Endodermal cell (in vitro differentiated cells): Measurements from ENCODE around the gene BLCAP. TPM values are rescaled to one million over a fixed set of nuclear protein-coding genes. Genes with fewer than 3 reads are reported as not detected.

Experiments
- DNase-seq: peaks from one replicate; pipeline ENCODE4 v3.0.0-alpha.2; 2017
- H3K27ac ChIP-seq: 2 replicates; pipeline ENCODE4 v1.5.1; 2013; ENCODE audit warnings: mild to moderate bottlenecking, low read depth, low read length, moderate library complexity
- H3K27me3 ChIP-seq: 2 replicates; pipeline ENCODE4 v1.6.1; 2013; ENCODE audit warnings: mild to moderate bottlenecking, low read length, moderate library complexity; ENCODE audit not compliant: insufficient read depth, control insufficient read depth, poor library complexity, severe bottlenecking
- H3K36me3 ChIP-seq: 2 replicates; pipeline ENCODE4 v1.7.0; 2013; ENCODE audit warnings: mild to moderate bottlenecking, low read length, moderate library complexity; ENCODE audit not compliant: control insufficient read depth, insufficient read depth
- H3K4me1 ChIP-seq: one replicate; pipeline ENCODE4 v1.7.0; 2013; ENCODE audit warnings: low read length; ENCODE audit not compliant: control insufficient read depth, insufficient read depth
- H3K4me3 ChIP-seq: 2 replicates; pipeline ENCODE4 v1.5.1; 2013; ENCODE audit warnings: mild to moderate bottlenecking, low read length, moderate library complexity
- H3K9ac ChIP-seq: 2 replicates; pipeline ENCODE4 v1.6.1; 2013; ENCODE audit warnings: mild to moderate bottlenecking, low read length, moderate library complexity; ENCODE audit not compliant: poor library complexity, severe bottlenecking; ENCODE audit errors: extremely low read depth
- H3K9me3 ChIP-seq: 2 replicates; pipeline ENCODE4 v1.6.1; 2013; ENCODE audit warnings: mild to moderate bottlenecking, low read length, moderate library complexity; ENCODE audit not compliant: control insufficient read depth
- H3K27ac Mint-ChIP-seq: 2 replicates; pipeline ENCODE4 v1.8.0; 2020; ENCODE audit warnings: mixed read lengths
- H3K27me3 Mint-ChIP-seq: 2 replicates; pipeline ENCODE4 v1.8.0; 2021; ENCODE audit warnings: mild to moderate bottlenecking, mixed read lengths; ENCODE audit not compliant: insufficient read depth
- H3K36me3 Mint-ChIP-seq: 2 replicates; pipeline ENCODE4 v1.8.0; 2020; ENCODE audit warnings: low read depth, mixed read lengths
- H3K4me1 Mint-ChIP-seq: 2 replicates; pipeline ENCODE4 v1.8.0; 2020; ENCODE audit warnings: mixed read lengths
- H3K4me3 Mint-ChIP-seq: 2 replicates; pipeline ENCODE4 v1.8.0; 2020; ENCODE audit warnings: mild to moderate bottlenecking, moderate library complexity, mixed read lengths
- H3K9me3 Mint-ChIP-seq: 2 replicates; pipeline ENCODE4 v1.8.0; 2020; ENCODE audit warnings: mild to moderate bottlenecking, mixed read lengths
- CTCF ChIP-seq: fragments of 200-600 bp; sonication (generic); conservative IDR thresholded peaks from 2 replicates; pipeline ENCODE4 v1.5.0; 2021; ENCODE audit warnings: antibody characterized with exemption, mild to moderate bottlenecking
- WGBS, 2 experiments: methylation state at CpG; one replicate each; pipeline versions ENCODE4 v1.1.5 to v1.1.7; 2013; ENCODE audit warnings: missing lambda C conversion rate in 2 of 2, mixed read lengths in 1 of 2; ENCODE audit not compliant: insufficient coverage in 1 of 2, insufficient read length in 1 of 2; 5-methylcytosine and 5-hydroxymethylcytosine counted together
- total RNA-seq, 2 donors: library from RNA; stranded (reverse); fragmentation: NEBNext Ultra II Directional in 1 of 2; extraction: Animal tissue kit (Norgen Biotek cat#: 25700) in 1 of 2; gene quantifications; 2 replicates in 1 of 2; 3 replicates in 1 of 2; pipeline ENCODE4 v1.2.1, GENCODE V29; 2021

The BLCAP gene
- total RNA-seq, 2 donors from 2014 or later: 32.5 to 56.5 TPM

- H3K4me1 Mint-ChIP-seq: peaks cover 17% of the 10 kb centered on the region
Measured at GRCh38 chr20:37567331-37567665, 39.6 kb upstream of the BLCAP start.

GRCh38 chr20:37566590-37567330, 39.1 kb upstream of the BLCAP start:
- peak overlapping the region; percentile 55 for H3K27ac ChIP-seq
- 76 to 89% methylated on average over 4 to 5 of the region's 5 CpGs for WGBS, 2 experiments
- Mint-ChIP-seq H3K36me3 (no peaks in the 10 kb centered on the region), H3K27me3 (peaks cover 10% of the 10 kb centered on the region), H3K27ac (no peak overlapping the region), H3K4me3 (no peak overlapping the region), H3K9me3 (no peaks in the 10 kb centered on the region), H3K4me1 (peaks cover 17% of the 10 kb centered on the region)
- no peaks in the 10 kb centered on the region for H3K4me1 ChIP-seq
- no peak overlapping the region for H3K4me3 ChIP-seq
- H3K36me3 ChIP-seq: no peaks in the 10 kb centered on the region
- no peak for TF ChIP-seq CTCF
- no peak overlapping the region for H3K9ac ChIP-seq
- no peaks in the 10 kb centered on the region for H3K27me3 ChIP-seq
- DNase-seq: no peak
- H3K9me3 ChIP-seq: no peaks in the 10 kb centered on the region

More at GRCh38 chr20:37567331-37567665, 39.6 kb upstream of the BLCAP start:
- Histone ChIP-seq H3K4me1 (no peaks in the 10 kb centered on the region), H3K36me3 (no peaks in the 10 kb centered on the region), H3K9ac (no peak overlapping the region), H3K4me3 (no peak overlapping the region), H3K27ac (peak overlapping the region; percentile 55), H3K9me3 (no peaks in the 10 kb centered on the region), H3K27me3 (no peaks in the 10 kb centered on the region)
- Mint-ChIP-seq H3K36me3 (no peaks in the 10 kb centered on the region), H3K27ac (no peak overlapping the region), H3K4me3 (no peak overlapping the region), H3K27me3 (peaks cover 10% of the 10 kb centered on the region), H3K9me3 (no peaks in the 10 kb centered on the region)
- TF ChIP-seq CTCF: no peak
- no peak for DNase-seq
- WGBS, 2 experiments: 40 to 48% methylated on average over 5 to 6 of the region's 7 CpGs

GRCh38 chr20:37565134-37565811, 37.6 kb upstream of the BLCAP start:
- Mint-ChIP-seq H3K9me3 (no peaks in the 10 kb centered on the region), H3K27ac (no peak overlapping the region), H3K4me3 (no peak overlapping the region)

More at GRCh38 chr20:37565134-37565811, 37.6 kb upstream of the BLCAP start:
- no peak overlapping the region for H3K4me3 ChIP-seq
- H3K27ac ChIP-seq: no peak overlapping the region
- H3K9me3 ChIP-seq: no peaks in the 10 kb centered on the region
- H3K27me3 ChIP-seq: no peaks in the 10 kb centered on the region
- no peaks in the 10 kb centered on the region for H3K36me3 Mint-ChIP-seq
- no peak for DNase-seq
- no peaks in the 10 kb centered on the region for H3K4me1 ChIP-seq
- no peak for TF ChIP-seq CTCF
- H3K9ac ChIP-seq: no peak overlapping the region
- H3K4me1 Mint-ChIP-seq: peaks cover 17% of the 10 kb centered on the region
- WGBS, 2 experiments: 83 to 85% methylated on average over 8 to 14 of the region's 14 CpGs
- no peaks in the 10 kb centered on the region for H3K36me3 ChIP-seq
- peaks cover 10% of the 10 kb centered on the region for H3K27me3 Mint-ChIP-seq
